K562 (cell line): ENCODE data around the gene AIFM1. TPM values are rescaled to one million over a fixed set of nuclear protein-coding genes. Genes with fewer than 3 reads are reported as not detected.
A peak's percentile ranks its signal among the peaks of the same experiment; 100 is the strongest.

Source experiments
- BRD9 ChIP-seq: fragments of 450-650 bp; IDR thresholded peaks from 2 replicates; pipeline ENCODE4 v1.6.1; 2018; ENCODE audit warnings: low read depth; ENCODE audit not compliant: partially characterized antibody
- CBX2 ChIP-seq: fragments of 200-600 bp; sonication (generic); IDR thresholded peaks from one replicate; pipeline ENCODE4 v1.6.1; 2012; ENCODE audit warnings: mild to moderate bottlenecking, low read length, inconsistent platforms; ENCODE audit not compliant: insufficient read depth, poor library complexity, severe bottlenecking
- CCNT2 ChIP-seq: IDR thresholded peaks from 2 replicates; pipeline ENCODE4 v1.6.1; 2011; ENCODE audit warnings: borderline replicate concordance, low read depth, mild to moderate bottlenecking, moderate library complexity, mixed read lengths, low read length; ENCODE audit not compliant: insufficient read length; ENCODE audit errors: extremely low read depth
- GATAD2A ChIP-seq: fragments of 450-650 bp; IDR thresholded peaks from 2 replicates; pipeline ENCODE4 v1.6.1; 2017
- GATAD2B ChIP-seq: fragments of 450-650 bp; IDR thresholded peaks from 2 replicates; pipeline ENCODE4 v1.6.1; 2017; ENCODE audit warnings: mild to moderate bottlenecking, borderline replicate concordance
- GTF2F1 ChIP-seq: IDR thresholded peaks from 2 replicates; pipeline ENCODE4 v1.6.1; 2011; ENCODE audit warnings: low read depth, low read length, improper control_type of control experiment
- HDAC6 ChIP-seq: IDR thresholded peaks from 2 replicates; pipeline ENCODE4 v1.6.1; 2012; ENCODE audit warnings: low read depth, mild to moderate bottlenecking, control low read depth, inconsistent platforms, low read length, moderate library complexity
- JUN ChIP-seq, 2 experiments: sonication (generic) in 1 of 2; formaldehyde crosslinking in 1 of 2; IDR thresholded peaks; 2 replicates each; pipeline versions ENCODE4 v1.6.1 to v1.8.0; 2012 to 2022; ENCODE audit warnings: borderline replicate concordance in 2 of 2, mild to moderate bottlenecking in 2 of 2, improper control_type of control experiment in 1 of 2, low read depth in 1 of 2, low read length in 1 of 2, missing genetic modification reagents in 1 of 2
- MEF2D ChIP-seq: conservative IDR thresholded peaks from 2 replicates; pipeline ENCODE4 v1.6.1; 2016; ENCODE audit warnings: low read depth, missing genetic modification characterization, missing compliant biosample characterization
- PHB2 ChIP-seq: fragments of 450-650 bp; IDR thresholded peaks from 2 replicates; pipeline ENCODE4 v1.6.1; 2017; ENCODE audit warnings: low read depth
- PKNOX1 ChIP-seq: fragments of 450-650 bp; IDR thresholded peaks from 2 replicates; pipeline ENCODE4 v1.6.1; 2016
- RBBP5 ChIP-seq: fragments of 200-600 bp; sonication (generic); IDR thresholded peaks from 2 replicates; pipeline ENCODE4 v1.6.1; 2012; ENCODE audit warnings: borderline replicate concordance, mild to moderate bottlenecking, low read length, control low read depth, inconsistent platforms; ENCODE audit not compliant: insufficient read depth, poor library complexity, severe bottlenecking
- RBM15 ChIP-seq: fragments of 200-400 bp; formaldehyde crosslinking; IDR thresholded peaks from 2 replicates; pipeline ENCODE4 v1.6.1; 2018; ENCODE audit warnings: mild to moderate bottlenecking, low read length, moderate library complexity; ENCODE audit not compliant: insufficient read depth
- RBM17 ChIP-seq: fragments of 200-400 bp; formaldehyde crosslinking; IDR thresholded peaks from 2 replicates; pipeline ENCODE4 v1.6.1; 2017; ENCODE audit warnings: low read depth, mild to moderate bottlenecking, low read length, borderline replicate concordance
- REST ChIP-seq, 2 experiments: fragments of 450-650 bp; formaldehyde crosslinking in 1 of 2; IDR thresholded peaks; 2 replicates each; pipeline versions ENCODE4 v1.4.0 to v1.6.1; 2014 to 2020; ENCODE audit warnings: mild to moderate bottlenecking in 2 of 2, borderline replicate concordance in 1 of 2, low read depth in 1 of 2
- SP1 ChIP-seq: sonication (generic); formaldehyde crosslinking; IDR thresholded peaks from 2 replicates; pipeline ENCODE4 v1.8.1; 2022; ENCODE audit warnings: mild to moderate bottlenecking, missing genetic modification reagents
- SUPT5H ChIP-seq: fragments of 450-650 bp; IDR thresholded peaks from 2 replicates; pipeline ENCODE4 v1.6.1; 2016
- TAF9B ChIP-seq: fragments of 450-650 bp; IDR thresholded peaks from 2 replicates; pipeline ENCODE4 v1.6.1; 2018; ENCODE audit warnings: mild to moderate bottlenecking; ENCODE audit not compliant: partially characterized antibody
- TEAD4 ChIP-seq, 2 experiments: sonication (generic) in 1 of 2; formaldehyde crosslinking in 1 of 2; IDR thresholded peaks; 2 replicates each; pipeline versions ENCODE4 v1.6.1 to v1.8.0; 2012 to 2022; ENCODE audit warnings: borderline replicate concordance in 1 of 2, inconsistent platforms in 1 of 2, low read length in 1 of 2, mild to moderate bottlenecking in 1 of 2, missing genetic modification reagents in 1 of 2
- polyA plus RNA-seq, 8 experiments: library from polyadenylated mRNA; depleted of rRNA in 4 of 8; stranded (reverse) in 5 of 8; unstranded in 3 of 8; fragments of >200 nt; fragmentation: Nextera tagmentation in 2 of 8; fragmentation: Illumina TruSeq in 1 of 8; extraction: Ambion mirVana in 2 of 8; extraction: Trizol in 1 of 8; gene quantifications; 2 replicates each; pipeline versions ENCODE4 v1.2.1 to v1.2.3, GENCODE V29; 2011 to 2014; ENCODE audit warnings: inconsistent platforms in 1 of 8, missing spikeins in 1 of 8
- total RNA-seq, 7 experiments: library from RNA; depleted of rRNA in 6 of 7; stranded (reverse); fragments of >200 nt in 6 of 7; fragmentation: Illumina TruSeq in 2 of 7; extraction: Trizol in 2 of 7; gene quantifications; 2 replicates each; pipeline versions ENCODE4 v1.2.1 to v1.2.3, GENCODE V29; 2011 to 2021; ENCODE audit warnings: low replicate concordance in 1 of 7

AIFM1 gene
- total and polyA plus RNA-seq, 9 of the 15 experiments (the other 6 are each of a cell fraction or from before 2014, with no cell fraction given), result 51.0 to 117 (median 91.2) TPM

- TF ChIP-seq GATAD2B (no peak), RBM17 (no peak), SUPT5H (no peak), TEAD4 (IDR thresholded peaks at IDR 0.05; ENCODE audit: low read length) (no peak), TEAD4 (CRISPR knock-in tag; IDR thresholded peaks at IDR 0.05; ENCODE audit: borderline replicate concordance) (no peak), GTF2F1 (no peak), SP1 (CRISPR knock-in tag) (no peak), HDAC6 (no peak), BRD9 (no peak), MEF2D (no peak), CCNT2 (no peak), CBX2 (no peak), RBBP5 (no peak), RBM15 (no peak), PHB2 (no peak), JUN (IDR thresholded peaks at IDR 0.05; ENCODE audit: borderline replicate concordance, low read depth, low read length) (no peak), JUN (CRISPR knock-in tag; IDR thresholded peaks at IDR 0.05; ENCODE audit: borderline replicate concordance) (no peak), REST (IDR thresholded peaks at IDR 0.05; ENCODE audit: borderline replicate concordance) (peak; percentile 45; the same call in 1 of the 2 replicates), REST (CRISPR knock-in tag; IDR thresholded peaks at IDR 0.05; ENCODE audit: low read depth) (no peak), PKNOX1 (peak; percentile 22; the same call in 1 of the 2 replicates), TAF9B (no peak), GATAD2A (no peak)
Measured at GRCh38 chrX:130091980-130092522, 73.6 kb downstream of the AIFM1 start (continued).
